Measurements from ENCODE around the gene HYAL2. TPM values are rescaled to one million over a fixed set of nuclear protein-coding genes. Genes with fewer than 3 reads are reported as not detected.

HYAL2 gene
- total and polyA plus RNA-seq, 9 of the 15 experiments (the other 6 are each of a cell fraction or from before 2014, with no cell fraction given) = 0.36 to 22.7 (median 11.4) TPM; not detected in 1

DNA sequence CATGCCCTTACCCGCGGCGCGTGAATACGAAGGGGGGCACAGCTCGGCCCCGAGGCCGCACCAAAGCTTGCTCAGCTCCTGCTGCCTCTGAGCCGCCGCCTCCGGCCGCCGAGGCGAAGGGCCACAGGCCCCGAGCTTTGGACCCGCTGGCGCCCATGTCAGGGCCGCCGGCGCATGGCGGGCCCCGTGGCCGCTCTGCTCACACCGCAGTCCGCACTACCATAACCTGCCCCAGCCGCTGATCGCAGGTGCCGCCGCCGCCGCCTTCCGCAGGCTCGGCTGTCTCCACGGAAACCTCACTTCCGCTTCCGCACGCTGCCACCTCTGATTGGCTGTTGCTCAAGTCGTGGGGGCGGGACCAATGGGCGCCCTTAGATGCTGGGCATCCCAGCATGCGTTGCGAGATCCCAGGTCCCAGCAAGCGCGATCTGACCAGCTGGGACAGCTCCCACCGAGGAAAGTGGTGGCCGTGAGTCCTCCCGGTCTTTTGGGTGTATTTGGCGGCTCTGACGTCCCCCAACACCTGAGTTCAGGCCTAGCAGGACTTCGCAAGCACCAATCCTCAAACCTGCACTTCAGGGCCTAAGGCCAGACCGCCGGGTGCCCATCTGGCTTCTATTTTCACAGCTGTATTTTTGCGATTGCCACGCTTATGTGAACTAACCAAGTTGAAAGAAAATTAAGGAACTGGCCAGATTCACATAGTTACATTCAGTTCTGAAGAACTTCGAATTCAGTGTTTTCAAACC, 5.6 kb upstream of the HYAL2 start, which contains the start of gene TUSC2 (continued):
- TF ChIP-seq KDM5B (IDR thresholded peaks at IDR 0.05; ENCODE audit: insufficient replicate concordance, low read depth, low read length) (peak; percentile 60), ZNF143 (CRISPR knock-in tag; IDR thresholded peaks at IDR 0.05) (peak; percentile 80), CXXC5 (CRISPR knock-in tag; IDR thresholded peaks at IDR 0.05) (peak; percentile 72), SIRT6 (IDR thresholded peaks at IDR 0.05; ENCODE audit: low read depth, low read length) (no peak), TFAP4 (CRISPR knock-in tag; IDR thresholded peaks at IDR 0.05; ENCODE audit: borderline replicate concordance) (peak; percentile 98), GABPA (tag; conservative IDR thresholded peaks at IDR 0.05; ENCODE audit: low read depth) (peak; percentile 94), MYC (IDR thresholded peaks at IDR 0.05; ENCODE audit: low read depth, low read length) (peak; percentile 52; the same call in 1 of the 2 replicates), MYC (CRISPR knock-in tag; IDR thresholded peaks at IDR 0.05; ENCODE audit: borderline replicate concordance, low read depth) (no peak), KAT7 (CRISPR knock-in tag; IDR thresholded peaks at IDR 0.05; ENCODE audit: borderline replicate concordance) (peak; percentile 76; the same call in 1 of the 2 replicates), ZBTB40 (IDR thresholded peaks at IDR 0.05) (peak; percentile 94), ZBTB40 (CRISPR knock-in tag; IDR thresholded peaks at IDR 0.05) (no peak), CBFA2T3 (IDR thresholded peaks at IDR 0.05) (no peak), CREM (IDR thresholded peaks at IDR 0.05; ENCODE audit: low read depth) (peak; percentile 92), NR2C2 (CRISPR knock-in tag; IDR thresholded peaks at IDR 0.05) (no peak), NR2C2 (tag; IDR thresholded peaks at IDR 0.05) (peak; percentile 24; the same call in 1 of the 2 replicates), FOXK1 (CRISPR knock-in tag; IDR thresholded peaks at IDR 0.05; ENCODE audit: borderline replicate concordance) (0 out of 2 replicates have a peak, but pooled peaks have one; percentile 33), STAG1 (CRISPR knock-in tag; IDR thresholded peaks at IDR 0.05; ENCODE audit: borderline replicate concordance) (no peak), SP1 (CRISPR knock-in tag; IDR thresholded peaks at IDR 0.05) (peak; percentile 63)
